ENCODE data around the gene A4GNT. TPM values are rescaled to one million over a fixed set of nuclear protein-coding genes. Genes with fewer than 3 reads are reported as not detected.
"Not testable (repeated sequence)": the region's sequence is repeated elsewhere in the genome, so short reads cannot be mapped to it uniquely, and the experiment has no call there.

The A4GNT gene
- total RNA-seq, 6 experiments from 2014 or later: not detected

DNA sequence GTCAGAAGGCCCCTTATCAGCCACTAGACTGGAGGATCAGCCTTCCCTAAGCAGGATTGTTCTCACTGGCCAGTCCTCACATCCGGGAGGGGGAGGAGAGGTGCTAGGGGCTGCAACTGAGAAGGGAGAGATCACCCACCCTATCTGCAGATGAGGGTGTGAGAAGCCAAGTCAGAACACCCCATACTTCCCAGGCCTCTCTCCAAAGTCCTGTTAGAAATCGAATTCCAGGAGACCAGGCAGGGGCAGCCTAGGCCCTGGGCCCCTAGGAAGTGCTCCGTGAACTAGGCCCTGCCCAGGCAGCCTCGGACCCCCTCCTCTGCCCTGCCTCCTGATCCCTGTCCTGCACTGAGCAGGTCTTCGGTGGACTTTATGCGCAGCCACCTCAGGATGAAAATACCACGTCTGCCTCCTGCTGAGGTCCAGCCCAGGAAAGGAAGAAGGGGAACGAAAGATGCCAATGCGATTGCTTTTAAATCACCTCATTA lies 17.7 kb downstream of the A4GNT start:
- DNase-seq: no peak
- no peak for ATAC-seq
- H3K27ac ChIP-seq: peak overlapping the region; percentile 11 to 73 (median 52)
- H3K9me3 ChIP-seq: no peaks in the 10 kb centered on the region
- H3K4me1 ChIP-seq: peaks cover 0 to 4% (median 0%) of the 10 kb centered on the region in 4 donors
- intact Hi-C loops (cut with DNase I): no loop called here
- TF ChIP-seq POLR2A (IDR thresholded peaks at IDR 0.05): no peak
- peak overlapping the region; percentile 67 to 83 (median 68) for H3K4me3 ChIP-seq
- H3K27me3 ChIP-seq: no peaks in the 10 kb centered on the region
- no peaks in the 10 kb centered on the region for H3K36me3 ChIP-seq
- 19% methylated on average over 6 of the region's 9 CpGs for WGBS (ENCODE audit: insufficient coverage, low coverage, low lambda C conversion rate, missing lambda C conversion rate)

DNA sequence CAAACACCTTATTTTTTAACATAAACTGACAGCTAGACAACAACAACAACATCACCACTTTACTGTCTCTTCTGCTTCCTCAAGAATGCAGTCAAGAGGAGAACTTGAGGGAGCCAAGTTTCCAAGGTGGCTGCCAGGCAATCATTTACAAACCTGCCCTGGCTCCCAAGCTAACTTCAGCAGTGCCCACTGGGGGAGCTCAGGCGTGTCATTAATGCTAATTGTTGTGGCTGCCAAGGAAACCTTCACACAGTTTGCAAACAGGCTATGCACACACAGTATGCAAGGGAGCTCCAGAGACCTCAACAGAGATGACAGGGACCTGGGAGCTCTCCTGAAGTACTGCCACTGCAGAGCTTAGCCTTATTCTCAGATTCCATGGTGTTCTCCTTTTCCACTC lies 18.9 kb downstream of the A4GNT start:
- WGBS (ENCODE audit: insufficient coverage, low coverage, low lambda C conversion rate, missing lambda C conversion rate): no CpG with 5 or more reads among the region's 1 CpG
- intact Hi-C loops (cut with DNase I): no loop called here

DNA sequence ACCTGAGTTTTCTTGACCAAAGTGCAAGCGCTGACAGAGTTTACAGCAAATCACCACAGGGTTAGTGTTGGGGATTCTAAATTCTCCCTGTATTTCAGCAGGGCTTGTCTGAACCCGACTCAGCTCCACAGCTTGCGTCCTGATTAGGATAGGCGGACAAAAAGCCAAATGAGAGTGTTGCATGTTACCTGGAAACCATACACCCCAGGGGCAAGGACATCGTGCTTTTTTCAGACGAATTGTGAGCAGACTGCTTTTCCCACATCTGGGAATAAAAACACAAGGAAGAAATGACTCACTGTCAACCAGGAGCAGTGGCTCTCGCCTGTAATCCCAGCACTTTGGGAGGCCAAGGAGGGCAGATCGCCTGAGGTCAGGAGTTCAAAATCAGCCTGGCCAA lies 19.8 kb downstream of the A4GNT start:
- no peak overlapping the region for H3K27ac ChIP-seq
- ATAC-seq (no peak), DNase-seq (no peak)
- no peaks in the 10 kb centered on the region for H3K27me3 ChIP-seq
- no peaks in the 10 kb centered on the region for H3K36me3 ChIP-seq
- 75% methylated on average over 6 of the region's 8 CpGs for WGBS (ENCODE audit: insufficient coverage, low coverage, low lambda C conversion rate, missing lambda C conversion rate)
- TF ChIP-seq, protein P1, sequence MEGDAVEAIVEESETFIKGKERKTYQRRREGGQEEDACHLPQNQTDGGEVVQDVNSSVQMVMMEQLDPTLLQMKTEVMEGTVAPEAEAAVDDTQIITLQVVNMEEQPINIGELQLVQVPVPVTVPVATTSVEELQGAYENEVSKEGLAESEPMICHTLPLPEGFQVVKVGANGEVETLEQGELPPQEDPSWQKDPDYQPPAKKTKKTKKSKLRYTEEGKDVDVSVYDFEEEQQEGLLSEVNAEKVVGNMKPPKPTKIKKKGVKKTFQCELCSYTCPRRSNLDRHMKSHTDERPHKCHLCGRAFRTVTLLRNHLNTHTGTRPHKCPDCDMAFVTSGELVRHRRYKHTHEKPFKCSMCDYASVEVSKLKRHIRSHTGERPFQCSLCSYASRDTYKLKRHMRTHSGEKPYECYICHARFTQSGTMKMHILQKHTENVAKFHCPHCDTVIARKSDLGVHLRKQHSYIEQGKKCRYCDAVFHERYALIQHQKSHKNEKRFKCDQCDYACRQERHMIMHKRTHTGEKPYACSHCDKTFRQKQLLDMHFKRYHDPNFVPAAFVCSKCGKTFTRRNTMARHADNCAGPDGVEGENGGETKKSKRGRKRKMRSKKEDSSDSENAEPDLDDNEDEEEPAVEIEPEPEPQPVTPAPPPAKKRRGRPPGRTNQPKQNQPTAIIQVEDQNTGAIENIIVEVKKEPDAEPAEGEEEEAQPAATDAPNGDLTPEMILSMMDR (IDR thresholded peaks at IDR 0.05): no peak
- no peak for TF ChIP-seq POLR2A (IDR thresholded peaks at IDR 0.05)
- intact Hi-C loops (cut with DNase I): no loop called here
- H3K4me3 ChIP-seq: no peak overlapping the region
- no peaks in the 10 kb centered on the region for H3K9me3 ChIP-seq
- peaks cover 0 to 4% (median 0%) of the 10 kb centered on the region in 4 donors for H3K4me1 ChIP-seq

More for the DNA sequence above, 18.9 kb downstream of the A4GNT start:
- TF ChIP-seq, protein P1 (IDR thresholded peaks at IDR 0.05): no peak
- no peak for TF ChIP-seq POLR2A (IDR thresholded peaks at IDR 0.05)
- no peaks in the 10 kb centered on the region for H3K36me3 ChIP-seq
- no peak for DNase-seq
- no peak for ATAC-seq
- peaks cover 0 to 4% (median 0%) of the 10 kb centered on the region in 4 donors for H3K4me1 ChIP-seq
- H3K4me3 ChIP-seq: no peak overlapping the region
- no peaks in the 10 kb centered on the region for H3K9me3 ChIP-seq
- H3K27me3 ChIP-seq: no peaks in the 10 kb centered on the region
- H3K27ac ChIP-seq: no peak overlapping the region

DNA sequence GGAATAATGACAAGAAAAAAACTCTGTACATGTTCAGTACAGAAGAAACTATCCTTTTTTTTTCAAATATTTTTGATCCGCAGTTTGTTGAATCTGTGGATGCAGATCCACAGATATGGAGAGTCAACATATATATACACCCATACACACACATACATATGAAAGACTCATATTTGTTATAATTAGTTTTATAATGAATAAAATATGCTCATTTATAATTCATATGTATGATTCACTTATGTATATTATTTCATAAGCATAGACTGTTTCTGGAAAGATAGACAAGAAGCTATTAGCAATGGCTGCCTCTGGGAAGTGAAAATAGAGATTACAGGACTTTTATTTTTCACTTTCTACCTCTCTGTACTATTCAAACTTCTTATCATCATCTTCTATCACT lies 26.6 kb downstream of the A4GNT start:
- Histone ChIP-seq H3K27me3 (no peaks in the 10 kb centered on the region), H3K4me1 (no peaks in the 10 kb centered on the region), H3K36me3 (no peaks in the 10 kb centered on the region), H3K27ac (no peak overlapping the region), H3K4me3 (no peak overlapping the region), H3K9me3 (no peaks in the 10 kb centered on the region)
- intact Hi-C loops (cut with DNase I): no loop called here
- TF ChIP-seq POLR2A (IDR thresholded peaks at IDR 0.05): no peak
- TF ChIP-seq, protein P1 (IDR thresholded peaks at IDR 0.05): no peak
- ATAC-seq (no peak), DNase-seq (no peak)
- WGBS (ENCODE audit: insufficient coverage, low coverage, low lambda C conversion rate, missing lambda C conversion rate): 100% methylated on average over 1 of the region's 1 CpG

DNA sequence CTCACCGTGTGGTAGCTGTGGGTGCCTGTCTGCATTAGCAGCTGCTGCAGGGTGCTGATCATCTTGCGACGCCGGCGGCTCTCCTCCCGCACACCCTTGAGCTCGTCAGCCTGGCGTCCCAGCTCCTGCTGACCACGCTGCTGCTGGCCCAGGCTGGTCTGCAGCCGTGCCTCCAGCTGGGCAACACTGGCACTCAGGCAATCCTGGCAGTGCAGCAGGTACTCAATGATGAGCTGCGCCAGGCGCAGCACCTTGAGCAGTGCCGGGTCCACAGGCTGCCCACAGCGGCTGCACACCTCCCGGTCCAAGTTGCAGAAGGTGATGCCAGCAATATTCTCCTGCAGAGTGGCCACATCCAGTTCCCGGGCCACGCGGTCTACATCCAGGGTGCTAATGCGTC lies 28.7 kb downstream of the A4GNT start:
- no peaks in the 10 kb centered on the region for H3K4me1 ChIP-seq
- ATAC-seq: no peak
- 90% methylated on average over 2 of the region's 19 CpGs for WGBS (ENCODE audit: insufficient coverage, low coverage, low lambda C conversion rate, missing lambda C conversion rate)
- no peaks in the 10 kb centered on the region for H3K36me3 ChIP-seq
- no peak for TF ChIP-seq POLR2A (IDR thresholded peaks at IDR 0.05)
- TF ChIP-seq, protein P1 (IDR thresholded peaks at IDR 0.05): no peak
- H3K27me3 ChIP-seq: no peaks in the 10 kb centered on the region
- H3K9me3 ChIP-seq: no peaks in the 10 kb centered on the region
- intact Hi-C loops (cut with DNase I): no loop called here
- no peak overlapping the region for H3K27ac ChIP-seq
- no peak overlapping the region for H3K4me3 ChIP-seq
- DNase-seq: no peak

DNA sequence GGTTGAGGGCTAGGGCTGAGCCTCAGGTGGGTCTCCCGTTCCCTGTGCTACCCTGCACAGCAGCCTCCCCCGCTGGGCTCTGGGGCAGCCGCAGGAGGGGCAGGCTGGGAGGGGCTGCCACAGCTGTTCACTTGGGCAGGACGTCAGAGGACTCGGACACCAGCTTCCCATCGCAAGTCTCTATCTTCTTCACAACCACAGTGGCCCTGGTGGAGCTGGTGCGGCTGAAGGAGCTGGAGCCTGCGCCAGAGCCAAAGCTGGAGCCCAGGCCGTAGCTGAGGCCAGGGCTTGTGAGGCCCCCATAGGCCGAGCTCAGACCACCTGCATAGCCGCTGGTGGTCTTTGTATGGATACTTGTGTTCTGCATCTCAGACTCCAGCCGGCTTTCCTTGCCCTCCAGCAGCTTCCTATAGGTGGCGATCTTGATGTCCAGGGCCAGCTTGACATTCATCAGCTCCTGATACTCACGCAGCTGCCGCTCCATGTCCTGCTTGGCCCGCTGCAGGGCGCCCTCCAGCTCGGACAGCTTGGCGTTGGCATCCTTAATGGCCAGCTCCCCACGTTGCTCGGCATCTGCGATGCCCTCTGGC lies 30.7 kb downstream of the A4GNT start:
- H3K27me3 ChIP-seq; H3K4me1 ChIP-seq; H3K36me3 ChIP-seq; H3K9me3 ChIP-seq; ATAC-seq; intact Hi-C loops (cut with DNase I); DNase-seq; H3K27ac ChIP-seq; H3K4me3 ChIP-seq: not testable (repeated sequence)
- 83% methylated on average over 4 of the region's 22 CpGs for WGBS (ENCODE audit: insufficient coverage, low coverage, low lambda C conversion rate, missing lambda C conversion rate)

All from right lobe of liver (tissue), 6 donors.